IMR-90 (cell line): Measurements from ENCODE around the gene MED13. TPM values are rescaled to one million over a fixed set of nuclear protein-coding genes. Genes with fewer than 3 reads are reported as not detected.
A peak's percentile ranks its signal among the peaks of the same experiment; 100 is the strongest.

Experiments used
- ATAC-seq: fragments of 200-7000 bp; cut with Tn5 transposase; 2 replicates; pipeline ENCODE4 v1.9.1; 2020; ENCODE audit warnings: low read depth, mild to moderate bottlenecking, moderate library complexity
- BruUV-seq: library from RNA; stranded (reverse); fragments of 400-500 nt; replicated peaks from 2 replicates; lab custom pipeline; 2021; lab: Mats Ljungman, UMichigan
- CTCF ChIA-PET: fragments of 300-600 bp; formaldehyde crosslinking; extraction: SDS; loops from one replicate; lab custom pipeline; 2021; ENCODE audit warnings: antibody characterized with exemption; lab: Yijun Ruan, JAX
- POLR2A ChIA-PET: fragments of 300-600 bp; sonication (Branson Sonifier 250); formaldehyde crosslinking; loops from one replicate; lab custom pipeline; 2022; ENCODE audit warnings: antibody characterized with exemption; ENCODE audit not compliant: unreplicated experiment; lab: Charles Lee
- DNase-seq: peaks from one replicate; pipeline ENCODE4 v3.0.0; 2013
- H2AFZ ChIP-seq: replicated peaks from 2 replicates; pipeline ENCODE3; 2013; ENCODE audit warnings: low read length, mild to moderate bottlenecking; ENCODE audit not compliant: poor library complexity
- H2AK5ac ChIP-seq: 2 replicates; pipeline ENCODE4 v1.6.1; 2013; ENCODE audit warnings: low read depth, low read length, inconsistent platforms
- H2AK9ac ChIP-seq: replicated peaks from 2 replicates; pipeline ENCODE3; 2013; ENCODE audit warnings: mild to moderate bottlenecking, low read depth, low read length, moderate library complexity; ENCODE audit not compliant: poor library complexity
- H2BK120ac ChIP-seq: 2 replicates; pipeline ENCODE4 v1.6.1; 2013; ENCODE audit warnings: low read depth, low read length, inconsistent platforms
- H2BK15ac ChIP-seq: 3 replicates; pipeline ENCODE4 v1.6.1; 2013; ENCODE audit warnings: low read depth, low read length, inconsistent platforms
- H2BK20ac ChIP-seq: 2 replicates; pipeline ENCODE4 v1.6.1; 2013; ENCODE audit warnings: low read depth, mild to moderate bottlenecking, inconsistent platforms, low read length, moderate library complexity
- H2BK5ac ChIP-seq: 2 replicates; pipeline ENCODE4 v1.6.1; 2013; ENCODE audit warnings: mild to moderate bottlenecking, low read depth, low read length, inconsistent platforms; ENCODE audit not compliant: poor library complexity, severe bottlenecking
- H3K14ac ChIP-seq: replicated peaks from 2 replicates; pipeline ENCODE4 v1.6.1; 2013; ENCODE audit warnings: low read depth, low read length, inconsistent platforms
- H3K18ac ChIP-seq: 2 replicates; pipeline ENCODE4 v1.6.1; 2013; ENCODE audit warnings: low read depth, low read length, control low read depth
- H3K23ac ChIP-seq: 2 replicates; pipeline ENCODE4 v1.6.1; 2013; ENCODE audit warnings: low read depth, low read length, inconsistent platforms
- H3K27ac ChIP-seq: 2 replicates; pipeline ENCODE4 v1.5.1; 2013; ENCODE audit warnings: mild to moderate bottlenecking, control low read depth, low read length; ENCODE audit not compliant: insufficient read depth
- H3K27me3 ChIP-seq: 2 replicates; pipeline ENCODE4 v1.6.1; 2013; ENCODE audit warnings: low read length; ENCODE audit not compliant: control insufficient read depth, insufficient read depth
- H3K36me3 ChIP-seq: 2 replicates; pipeline ENCODE4 v1.6.1; 2013; ENCODE audit warnings: low read length, mixed read lengths; ENCODE audit not compliant: control insufficient read depth, insufficient read depth
- H3K4ac ChIP-seq: 2 replicates; pipeline ENCODE4 v1.6.1; 2013; ENCODE audit warnings: low read depth, low read length, inconsistent platforms
- H3K4me1 ChIP-seq: 2 replicates; pipeline ENCODE4 v1.6.1; 2013; ENCODE audit warnings: low read length, mixed read lengths; ENCODE audit not compliant: control insufficient read depth, insufficient read depth
- H3K4me2 ChIP-seq: 2 replicates; pipeline ENCODE4 v1.6.1; 2013; ENCODE audit warnings: low read depth, mild to moderate bottlenecking, control low read depth, low read length, moderate library complexity
- H3K4me3 ChIP-seq: 2 replicates; pipeline ENCODE4 v1.5.1; 2013; ENCODE audit warnings: low read depth, mild to moderate bottlenecking, control low read depth, low read length, moderate library complexity; ENCODE audit not compliant: insufficient read depth
- H3K56ac ChIP-seq: 2 replicates; pipeline ENCODE4 v1.6.1; 2013; ENCODE audit warnings: low read length, inconsistent platforms; ENCODE audit not compliant: insufficient read depth; ENCODE audit errors: extremely low read depth
- H3K79me1 ChIP-seq, 2 experiments: 2 replicates each; pipeline ENCODE4 v1.6.1; 2013; ENCODE audit warnings: low read length in 2 of 2, inconsistent platforms in 1 of 2, low read depth in 1 of 2
- H3K9ac ChIP-seq: 2 replicates; pipeline ENCODE4 v1.6.1; 2013; ENCODE audit warnings: low read depth, low read length, control low read depth
- H3K9me1 ChIP-seq: 2 replicates; pipeline ENCODE4 v1.6.1; 2013; ENCODE audit warnings: low read length, inconsistent platforms; ENCODE audit not compliant: insufficient read depth
- H3K9me3 ChIP-seq: 2 replicates; pipeline ENCODE4 v1.6.1; 2013; ENCODE audit warnings: low read length; ENCODE audit not compliant: control insufficient read depth, insufficient read depth
- H4K20me1 ChIP-seq: 2 replicates; pipeline ENCODE4 v1.6.1; 2013; ENCODE audit warnings: low read length, inconsistent platforms; ENCODE audit not compliant: insufficient read depth
- H4K5ac ChIP-seq: 2 replicates; pipeline ENCODE4 v1.6.1; 2013; ENCODE audit warnings: mild to moderate bottlenecking, low read depth, low read length, control low read depth
- H4K8ac ChIP-seq, 2 experiments: 2 replicates each; pipeline ENCODE4 v1.6.1; 2013; ENCODE audit warnings: low read depth in 2 of 2, low read length in 2 of 2, control low read depth in 1 of 2, inconsistent platforms in 1 of 2
- H4K91ac ChIP-seq: 2 replicates; pipeline ENCODE4 v1.6.1; 2013; ENCODE audit warnings: low read depth, low read length, inconsistent platforms; ENCODE audit not compliant: insufficient read depth
- BHLHE40 ChIP-seq: fragments of 150-350 bp; IDR thresholded peaks from 2 replicates; pipeline ENCODE4 v1.6.1; 2016; ENCODE audit warnings: mild to moderate bottlenecking, low read depth, low read length
- CEBPB ChIP-seq: IDR thresholded peaks from 2 replicates; pipeline ENCODE4 v1.6.1; 2012; ENCODE audit warnings: low read depth, low read length, improper control_type of control experiment
- CHD1 ChIP-seq: IDR thresholded peaks from 2 replicates; pipeline ENCODE4 v1.6.1; 2012; ENCODE audit warnings: low read depth, low read length, improper control_type of control experiment
- FOS ChIP-seq: fragments of 150-350 bp; IDR thresholded peaks from 2 replicates; pipeline ENCODE4 v1.6.1; 2016; ENCODE audit warnings: low read depth, low read length
- MAFK ChIP-seq: IDR thresholded peaks from 2 replicates; pipeline ENCODE4 v1.6.1; 2012; ENCODE audit warnings: low read depth, low read length, improper control_type of control experiment
- MAZ ChIP-seq: IDR thresholded peaks from 2 replicates; pipeline ENCODE4 v1.6.1; 2012; ENCODE audit warnings: low read depth, mild to moderate bottlenecking, low read length, improper control_type of control experiment, moderate library complexity, borderline replicate concordance
- MXI1 ChIP-seq: IDR thresholded peaks from 2 replicates; pipeline ENCODE4 v1.6.1; 2012; ENCODE audit warnings: low read depth, mild to moderate bottlenecking, low read length, moderate library complexity, borderline replicate concordance
- NFE2L2 ChIP-seq: fragments of 150-350 bp; IDR thresholded peaks from 2 replicates; pipeline ENCODE4 v1.6.1; 2016; ENCODE audit warnings: low read depth, mild to moderate bottlenecking, low read length
- POLR2A ChIP-seq: IDR thresholded peaks from 2 replicates; pipeline ENCODE4 v1.6.1; 2012; ENCODE audit warnings: mild to moderate bottlenecking, low read depth, low read length
- RAD21 ChIP-seq: IDR thresholded peaks from 2 replicates; pipeline ENCODE4 v1.6.1; 2012; ENCODE audit warnings: low read length, improper control_type of control experiment
- RCOR1 ChIP-seq: IDR thresholded peaks from 2 replicates; pipeline ENCODE4 v1.6.1; 2012; ENCODE audit warnings: mild to moderate bottlenecking, low read length, improper control_type of control experiment; ENCODE audit not compliant: insufficient replicate concordance
- RFX5 ChIP-seq: IDR thresholded peaks from 2 replicates; pipeline ENCODE4 v1.8.0; 2012; ENCODE audit warnings: low read depth, mild to moderate bottlenecking, low read length, moderate library complexity
- SMC3 ChIP-seq: fragments of 150-350 bp; IDR thresholded peaks from 2 replicates; pipeline ENCODE4 v1.6.1; 2016; ENCODE audit warnings: low read depth, mild to moderate bottlenecking, antibody characterized with exemption, low read length, moderate library complexity
- USF2 ChIP-seq: fragments of 150-350 bp; IDR thresholded peaks from 2 replicates; pipeline ENCODE4 v1.6.1; 2017; ENCODE audit warnings: mild to moderate bottlenecking, antibody characterized with exemption, low read length, low read depth
- dilution Hi-C: fragments of 300-500 bp; cut with HindIII; formaldehyde crosslinking; loops from one replicate; pipeline ENCODE4 v1.14.3; 2018; ENCODE audit warnings: low sequenced_read_pairs; ENCODE audit not compliant: unreplicated experiment
- in situ Hi-C: fragments of 300-500 bp; cut with MboI; formaldehyde crosslinking; loops from 3 replicates; pipeline ENCODE4 v1.14.3; 2019; ENCODE audit warnings: low sequenced_read_pairs, inconsistent platforms, mixed read lengths
- intact Hi-C: fragments of 100-400 bp; cut with micrococcal nuclease; formaldehyde crosslinking; loops from 2 replicates; pipeline ENCODE4 v1.10.0; 2022
- polyA plus RNA-seq, 3 experiments: library from polyadenylated mRNA; depleted of rRNA; stranded (reverse); fragments of >200 nt; gene quantifications; 2 replicates each; pipeline ENCODE4 v1.2.3, GENCODE V29; 2012; ENCODE audit warnings: low replicate concordance in 1 of 3
- total RNA-seq: library from RNA; depleted of rRNA; stranded (reverse); fragments of >200 nt; gene quantifications from 2 replicates; pipeline ENCODE4 v1.2.3, GENCODE V29; 2012
- TF ChIP-seq, protein P1 (sequence below): fragments of 150-350 bp; IDR thresholded peaks from 2 replicates; pipeline ENCODE4 v1.6.1; 2016; ENCODE audit warnings: low read depth, mild to moderate bottlenecking, low read length, moderate library complexity, borderline replicate concordance
- TF ChIP-seq, protein P2 (sequence below): conservative IDR thresholded peaks from 2 replicates; pipeline ENCODE4 v1.5.1; 2012; ENCODE audit warnings: mild to moderate bottlenecking, low read depth, low read length, improper control_type of control experiment

Gene MED13
- total and polyA plus RNA-seq, 2 of the 4 experiments (the other 2 are of a cell fraction) = 9.7 to 67.2 TPM

GRCh38 chr17:62017912-62018311 lies 47.2 kb downstream of the MED13 start:
- no peaks in the 10 kb centered on the region for H3K9me1 ChIP-seq
- H3K18ac ChIP-seq = no peak overlapping the region
- ChIA-PET CTCF (no interaction called here), POLR2A (no interaction called here)
- intact Hi-C loops (no loop called here), dilution Hi-C loops (no loop called here), in situ Hi-C loops (no loop called here)
- H3K27me3 ChIP-seq = no peaks in the 10 kb centered on the region
- no peak overlapping the region for H2AFZ ChIP-seq
- H3K36me3 ChIP-seq = peaks cover 24% of the 10 kb centered on the region
- no peak overlapping the region for H3K4me2 ChIP-seq
- no TSS peak for BruUV-seq
- H3K4me1 ChIP-seq = no peaks in the 10 kb centered on the region
- H3K4ac ChIP-seq = no peak overlapping the region
- H2AK9ac ChIP-seq = no peak overlapping the region
- no peak overlapping the region for H3K27ac ChIP-seq
- no peaks in the 10 kb centered on the region for H3K9me3 ChIP-seq
- no peak overlapping the region for H4K91ac ChIP-seq
- ATAC-seq (peak; percentile 55), DNase-seq (peak; percentile 27)
- H3K56ac ChIP-seq = no peak overlapping the region
- H3K79me1 ChIP-seq = peaks cover 16 to 38% of the 10 kb centered on the region in 2 experiments; a peak in 3 of 4 replicates
- peaks cover 11% of the 10 kb centered on the region for H4K20me1 ChIP-seq
- H3K23ac ChIP-seq = no peak overlapping the region
- no peak overlapping the region for H4K8ac ChIP-seq
- H2BK120ac ChIP-seq = no peak overlapping the region
- H3K14ac ChIP-seq = no peak overlapping the region
- no peak overlapping the region for H2BK15ac ChIP-seq
- H2BK20ac ChIP-seq = no peak overlapping the region
- no peak overlapping the region for H3K4me3 ChIP-seq
- no peak overlapping the region for H4K5ac ChIP-seq
- H2AK5ac ChIP-seq = no peak overlapping the region
- H2BK5ac ChIP-seq = peak overlapping the region; percentile 30
- H3K9ac ChIP-seq = no peak overlapping the region
- TF ChIP-seq CEBPB (no peak), NFE2L2 (no peak), FOS (no peak), BHLHE40 (no peak), MXI1 (no peak), USF2 (no peak), MAZ (no peak), CHD1 (no peak), RAD21 (no peak), SMC3 (no peak), POLR2A (no peak), RCOR1 (no peak), MAFK (no peak), RFX5 (no peak)
- TF ChIP-seq, protein P1, sequence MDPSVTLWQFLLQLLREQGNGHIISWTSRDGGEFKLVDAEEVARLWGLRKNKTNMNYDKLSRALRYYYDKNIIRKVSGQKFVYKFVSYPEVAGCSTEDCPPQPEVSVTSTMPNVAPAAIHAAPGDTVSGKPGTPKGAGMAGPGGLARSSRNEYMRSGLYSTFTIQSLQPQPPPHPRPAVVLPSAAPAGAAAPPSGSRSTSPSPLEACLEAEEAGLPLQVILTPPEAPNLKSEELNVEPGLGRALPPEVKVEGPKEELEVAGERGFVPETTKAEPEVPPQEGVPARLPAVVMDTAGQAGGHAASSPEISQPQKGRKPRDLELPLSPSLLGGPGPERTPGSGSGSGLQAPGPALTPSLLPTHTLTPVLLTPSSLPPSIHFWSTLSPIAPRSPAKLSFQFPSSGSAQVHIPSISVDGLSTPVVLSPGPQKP = no peak
- TF ChIP-seq, protein P2, sequence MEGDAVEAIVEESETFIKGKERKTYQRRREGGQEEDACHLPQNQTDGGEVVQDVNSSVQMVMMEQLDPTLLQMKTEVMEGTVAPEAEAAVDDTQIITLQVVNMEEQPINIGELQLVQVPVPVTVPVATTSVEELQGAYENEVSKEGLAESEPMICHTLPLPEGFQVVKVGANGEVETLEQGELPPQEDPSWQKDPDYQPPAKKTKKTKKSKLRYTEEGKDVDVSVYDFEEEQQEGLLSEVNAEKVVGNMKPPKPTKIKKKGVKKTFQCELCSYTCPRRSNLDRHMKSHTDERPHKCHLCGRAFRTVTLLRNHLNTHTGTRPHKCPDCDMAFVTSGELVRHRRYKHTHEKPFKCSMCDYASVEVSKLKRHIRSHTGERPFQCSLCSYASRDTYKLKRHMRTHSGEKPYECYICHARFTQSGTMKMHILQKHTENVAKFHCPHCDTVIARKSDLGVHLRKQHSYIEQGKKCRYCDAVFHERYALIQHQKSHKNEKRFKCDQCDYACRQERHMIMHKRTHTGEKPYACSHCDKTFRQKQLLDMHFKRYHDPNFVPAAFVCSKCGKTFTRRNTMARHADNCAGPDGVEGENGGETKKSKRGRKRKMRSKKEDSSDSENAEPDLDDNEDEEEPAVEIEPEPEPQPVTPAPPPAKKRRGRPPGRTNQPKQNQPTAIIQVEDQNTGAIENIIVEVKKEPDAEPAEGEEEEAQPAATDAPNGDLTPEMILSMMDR = no peak
